Fibroblast of peridontal ligament (primary cell): ENCODE data around the gene LYPD6B.

ENCODE experiments used
- DNase-seq: peaks from one replicate; pipeline ENCODE4 v3.0.0-alpha.2; 2010; ENCODE audit errors: extremely low read depth

The LYPD6B gene

DNA sequence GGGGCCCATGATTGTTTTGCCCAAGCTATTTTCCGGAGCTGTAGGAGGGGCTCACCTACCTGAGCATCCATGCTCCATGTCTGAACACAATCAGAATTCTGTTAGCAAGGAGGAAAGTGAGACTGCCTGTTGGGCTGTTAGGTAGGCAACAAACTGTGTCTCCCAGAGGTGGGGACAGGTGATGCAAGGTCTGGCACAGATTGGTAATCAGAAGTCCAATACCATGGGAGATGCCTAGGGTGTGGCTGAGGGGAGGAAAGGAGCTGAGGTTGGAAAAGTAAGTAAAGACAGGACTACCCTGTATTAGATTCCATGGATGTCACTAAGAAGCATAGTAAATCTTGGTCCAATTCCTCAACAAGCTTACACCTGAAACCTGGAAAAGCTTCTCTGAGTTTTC is 3.0 kb downstream of the LYPD6B start:
- no peak for DNase-seq

DNA sequence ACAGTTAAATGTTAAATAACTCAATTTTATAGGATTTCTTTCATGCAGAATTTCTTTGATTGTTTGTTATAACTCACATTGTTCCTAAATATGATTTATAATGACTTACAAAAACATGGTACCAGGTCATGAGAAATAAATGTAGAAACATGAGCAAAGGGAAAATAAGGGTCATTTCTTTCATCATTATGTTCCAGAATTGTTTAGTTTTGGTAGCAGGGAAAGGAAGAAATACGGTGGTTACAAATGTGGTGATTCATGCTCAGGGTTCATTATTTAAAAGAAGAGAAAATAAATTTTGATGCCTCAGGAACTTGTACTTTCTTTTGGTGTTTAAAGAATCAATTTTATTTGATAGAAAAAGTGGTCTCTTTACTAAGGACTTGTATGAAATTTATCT is 4.4 kb downstream of the LYPD6B start:
- DNase-seq, result no peak

GRCh38 chr2:149044500-149044899 is 6.0 kb downstream of the LYPD6B start:
- DNase-seq, result no peak

DNA sequence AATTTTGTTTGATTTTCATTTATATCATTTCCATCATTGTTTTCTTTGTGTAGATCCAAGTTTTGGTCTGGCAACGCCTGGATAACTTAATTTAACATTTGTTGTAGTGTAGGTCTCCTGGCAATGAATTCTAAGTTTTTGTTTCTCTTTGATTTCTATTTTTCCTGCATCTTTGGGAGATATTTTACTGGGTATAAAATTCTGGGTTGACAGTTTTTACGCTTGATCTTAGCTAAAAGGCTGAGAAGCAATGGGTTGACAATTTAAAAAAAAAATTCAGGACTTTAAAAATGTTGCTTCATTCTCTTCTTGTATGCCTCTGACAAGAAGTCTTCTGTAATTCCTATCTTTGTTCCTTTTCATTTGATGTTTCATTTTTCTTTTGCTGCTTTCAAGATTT is 8.6 kb downstream of the LYPD6B start:
- no peak for DNase-seq

GRCh38 chr2:149049142-149049541 is 10.6 kb downstream of the LYPD6B start:
- no peak for DNase-seq

DNA sequence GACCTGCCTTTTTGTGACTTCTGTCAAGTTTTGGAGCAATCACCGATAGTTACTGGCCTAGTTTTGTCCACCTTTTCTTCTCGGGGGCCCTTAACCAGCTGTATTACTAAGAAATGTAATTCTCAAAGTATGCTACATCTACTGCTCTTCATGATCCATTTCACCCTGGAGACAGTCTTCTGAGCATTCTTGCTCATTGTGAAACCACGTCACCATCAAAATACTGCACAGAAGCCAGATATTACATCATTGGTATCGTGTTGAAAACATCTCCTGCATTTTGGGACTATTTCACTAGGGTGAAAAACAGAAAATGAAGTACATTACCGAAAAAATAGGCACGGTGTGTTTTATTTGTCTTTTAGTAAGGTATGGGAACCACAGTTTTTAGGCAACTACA is 11.7 kb downstream of the LYPD6B start:
- peak; percentile 62 for DNase-seq

GRCh38 chr2:149055751-149056150 is 17.3 kb downstream of the LYPD6B start:
- DNase-seq, result no peak

- DNase-seq, result no peak
Measured at GRCh38 chr2:149056541-149057255, 18.2 kb downstream of the LYPD6B start.

GRCh38 chr2:149057401-149057800 is 18.9 kb downstream of the LYPD6B start:
- DNase-seq, result no peak

GRCh38 chr2:149058936-149059335 is 20.4 kb downstream of the LYPD6B start:
- DNase-seq, result no peak

GRCh38 chr2:149059822-149060221 is 21.3 kb downstream of the LYPD6B start:
- DNase-seq, result no peak

- no peak for DNase-seq
Measured at GRCh38 chr2:149061133-149061745, 22.7 kb downstream of the LYPD6B start.

DNA sequence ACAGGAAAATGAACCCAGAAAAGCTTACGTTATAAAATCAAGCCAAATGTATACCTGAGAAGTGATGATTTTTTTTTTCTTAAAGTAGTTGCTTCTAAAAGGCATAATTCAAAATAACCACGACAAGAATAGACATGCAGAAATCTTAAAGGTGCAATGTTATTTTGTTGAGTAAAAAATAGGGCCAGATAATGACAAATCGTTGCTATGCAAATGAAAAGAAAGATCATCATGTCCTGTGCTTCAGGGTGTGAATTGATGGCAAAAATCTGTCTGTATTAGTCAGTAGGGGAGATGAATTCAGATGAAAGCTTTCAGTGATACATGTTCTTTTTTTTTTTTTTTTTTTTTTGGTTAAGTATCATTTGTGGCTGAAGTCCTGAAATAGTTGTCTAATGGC is 24.0 kb downstream of the LYPD6B start:
- DNase-seq, result no peak

GRCh38 chr2:149063177-149063576 is 24.7 kb downstream of the LYPD6B start:
- no peak for DNase-seq

- no peak for DNase-seq
Measured at GRCh38 chr2:149064365-149064841, 25.9 kb downstream of the LYPD6B start.

GRCh38 chr2:149064856-149065630 is 26.5 kb downstream of the LYPD6B start:
- peak; percentile 46 for DNase-seq

- DNase-seq, result no peak
Measured at GRCh38 chr2:149068225-149068995, 29.9 kb downstream of the LYPD6B start.

- DNase-seq, result peak; percentile 87
Measured at GRCh38 chr2:149068996-149069888, 30.7 kb downstream of the LYPD6B start.

DNA sequence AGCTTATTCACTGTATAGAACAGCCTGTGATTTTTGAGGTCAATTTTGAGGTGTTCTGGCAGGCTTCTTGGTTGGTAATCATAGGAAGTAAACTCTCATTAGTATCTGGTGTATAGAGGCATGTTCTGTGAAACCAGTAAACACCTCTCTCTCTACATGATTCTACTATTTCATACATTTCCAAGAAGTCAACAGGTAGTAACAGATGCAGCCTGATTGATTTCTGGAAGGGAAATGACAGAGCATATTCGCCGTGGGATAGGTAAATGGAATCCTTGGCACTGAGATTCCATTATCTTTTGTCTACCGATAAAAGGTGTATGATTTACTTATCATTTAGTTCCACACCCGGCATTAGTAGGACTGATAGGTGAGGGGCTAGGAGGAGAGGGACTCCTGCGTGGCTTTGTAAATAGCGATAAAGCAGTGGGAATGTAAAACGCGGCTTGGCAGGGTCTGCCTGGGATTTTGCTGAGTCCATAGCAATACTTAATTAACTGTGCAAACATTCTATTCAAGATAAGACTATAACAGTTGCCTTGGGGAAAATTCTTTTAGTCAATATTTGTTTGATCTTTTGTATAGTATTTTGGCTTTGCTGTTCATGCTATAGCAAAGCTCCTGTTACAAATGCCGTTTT is 32.3 kb downstream of the LYPD6B start:
- DNase-seq, result no peak

DNA sequence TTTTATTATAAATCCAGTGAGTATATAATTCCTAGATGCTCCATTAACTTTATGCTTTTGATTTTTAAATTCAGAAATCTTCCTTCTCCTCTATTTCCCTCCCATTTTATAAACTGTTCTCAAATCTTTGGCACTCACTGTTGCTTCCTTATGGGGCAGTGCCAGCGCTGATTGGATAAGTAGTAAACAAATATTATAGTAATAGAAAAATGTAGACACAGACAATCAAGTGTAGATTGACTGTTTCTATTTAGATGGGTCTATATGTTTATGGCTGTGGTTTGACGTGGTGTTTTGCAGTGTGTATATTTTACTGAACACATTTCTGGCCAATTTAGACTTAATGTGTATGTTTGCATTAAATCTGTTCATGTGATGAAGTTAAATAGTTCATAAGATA is 36.6 kb downstream of the LYPD6B start:
- no peak for DNase-seq
